ENCODE data around the gene ADD1. TPM values are rescaled to one million over a fixed set of nuclear protein-coding genes. Genes with fewer than 3 reads are reported as not detected.

The ADD1 gene
- polyA plus RNA-seq, 1 donor = 183 TPM

DNA sequence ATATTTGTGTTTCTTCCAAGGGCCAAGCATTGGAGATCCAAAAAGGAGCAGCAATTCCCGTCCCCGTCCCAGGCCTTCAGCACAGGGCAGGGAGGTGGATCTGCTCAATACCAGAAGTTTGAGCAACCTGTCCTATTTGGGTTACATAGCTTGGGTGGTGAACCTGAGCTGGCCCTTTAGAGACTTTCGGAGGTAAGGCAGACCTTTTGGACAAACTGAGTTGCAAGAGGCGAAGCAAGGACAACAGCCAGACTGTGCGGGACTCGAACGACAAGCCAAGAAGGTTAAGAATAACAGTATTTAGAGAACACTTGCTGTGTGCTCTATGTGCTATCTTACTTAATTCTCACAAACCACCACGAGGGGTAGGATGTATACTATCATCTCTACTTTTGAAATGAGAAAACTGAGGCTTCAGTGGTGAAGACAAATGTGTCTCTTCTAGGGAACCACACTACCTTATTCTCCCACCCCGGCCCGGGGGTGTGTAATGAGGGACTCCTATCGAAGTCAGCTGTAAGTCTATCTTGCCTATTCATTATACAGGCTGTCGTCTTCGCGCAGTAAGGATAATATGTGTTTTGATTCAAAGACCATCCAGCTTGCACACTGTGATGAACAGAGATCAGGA is 118.3 kb downstream of the ADD1 start:
- no CpG with 5 or more reads among the region's 14 CpGs for WGBS (ENCODE audit: insufficient coverage, low lambda C conversion rate)
- Histone ChIP-seq H3K4me3 (ENCODE audit: low read length) (peak overlapping the region; percentile 87), H3K4me1 (ENCODE audit: control insufficient read depth, insufficient read depth, low read length) (peaks cover 7% of the 10 kb centered on the region), H3K36me3 (ENCODE audit: control insufficient read depth, insufficient read depth, low read length) (peaks cover 18% of the 10 kb centered on the region), H3K9me3 (ENCODE audit: control insufficient read depth, low read depth, low read length) (no peaks in the 10 kb centered on the region), H3K27ac (ENCODE audit: low read length) (no peak overlapping the region), H3K27me3 (ENCODE audit: control insufficient read depth, insufficient read depth, low read length) (no peaks in the 10 kb centered on the region)
- DNase-seq = peak in 1 of 2 donors; percentile 18

DNA sequence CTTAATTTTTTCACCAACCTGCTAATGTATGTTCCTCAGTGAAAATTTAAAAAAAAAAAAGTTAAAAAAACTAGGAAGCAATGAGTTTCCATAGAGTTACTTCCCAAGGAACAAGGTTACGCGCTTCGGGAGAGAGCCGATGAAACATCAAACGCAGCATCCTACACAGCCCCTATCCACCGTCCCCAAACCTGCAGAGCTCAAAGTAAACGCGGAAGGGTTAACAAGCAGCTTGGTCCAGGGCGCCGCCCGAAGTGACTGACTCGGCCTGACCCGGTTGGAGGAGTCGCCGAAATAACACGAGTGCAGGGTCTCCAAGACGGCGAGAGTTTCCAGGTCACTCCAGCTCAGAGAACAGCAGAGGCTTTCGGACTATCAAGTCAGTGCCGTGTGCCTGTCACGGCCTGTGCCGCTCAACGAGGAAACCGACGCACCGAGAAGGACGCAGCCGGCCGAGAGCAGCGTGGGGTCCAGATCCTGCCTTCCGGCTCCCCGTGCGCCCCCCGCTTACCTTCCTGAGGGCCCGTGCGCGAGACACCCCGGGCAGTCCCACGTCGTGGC is 119.0 kb downstream of the ADD1 start:
- no peak for DNase-seq

DNA sequence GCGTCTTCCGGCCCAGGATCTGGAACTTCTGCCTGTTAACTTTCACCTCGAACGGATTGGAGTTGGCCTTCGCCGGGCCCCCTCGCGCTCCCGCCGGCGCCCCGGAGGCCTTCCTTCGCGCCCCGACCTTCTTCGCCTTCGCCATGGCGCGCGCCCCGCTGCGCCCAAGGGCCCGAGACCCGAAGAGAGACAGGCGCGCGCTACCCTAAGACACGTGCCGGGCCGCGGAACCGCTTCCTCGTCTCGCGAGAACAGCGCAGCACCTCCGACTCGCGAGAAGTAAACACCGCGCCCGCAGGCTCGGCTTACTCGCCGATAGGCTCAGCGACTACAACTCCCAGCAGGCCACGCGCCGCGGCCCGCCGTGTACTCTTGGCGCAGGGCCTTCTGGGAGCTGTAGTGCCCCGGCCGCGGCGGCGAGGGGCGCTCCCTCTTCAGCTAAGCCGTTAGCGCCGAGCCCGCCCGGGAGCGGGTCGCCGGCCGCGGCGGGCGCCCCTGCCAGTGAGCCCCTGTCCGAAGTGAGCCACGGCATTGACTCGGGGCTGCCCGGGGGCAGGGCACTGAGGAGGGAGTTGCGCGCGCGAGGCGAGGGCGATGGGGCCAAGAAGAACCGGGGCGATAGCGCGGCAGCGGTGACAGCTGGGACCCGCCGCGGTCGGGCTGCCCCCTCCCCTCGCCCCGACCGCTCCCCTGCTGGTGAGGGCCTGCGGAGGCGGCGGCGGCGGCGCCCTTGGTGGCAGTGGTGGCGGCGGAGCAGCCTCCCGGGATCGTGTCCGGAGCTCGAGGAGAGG is 119.7 kb downstream of the ADD1 start, which contains the start of the genes GRK4 and NOP14:
Gene GRK4, plus strand, starts transcription at position 397 of the 791 bp plus-strand sequence. CDS start 500 bp downstream, outside the sequence.
Gene NOP14, minus strand, starts transcription at position 232 of the 791 bp plus-strand sequence. Its CDS starts 87 bp downstream, at position 145.
- peaks cover 7% of the 10 kb centered on the region for H3K36me3 ChIP-seq (ENCODE audit: control insufficient read depth, insufficient read depth, low read length)
- WGBS (ENCODE audit: insufficient coverage, low lambda C conversion rate) = no CpG with 5 or more reads among the region's 105 CpGs
- H3K27me3 ChIP-seq (ENCODE audit: control insufficient read depth, insufficient read depth, low read length) = no peaks in the 10 kb centered on the region
- peaks cover 7% of the 10 kb centered on the region for H3K4me1 ChIP-seq (ENCODE audit: control insufficient read depth, insufficient read depth, low read length)
- H3K9me3 ChIP-seq (ENCODE audit: control insufficient read depth, low read depth, low read length) = no peaks in the 10 kb centered on the region
- peak; percentile 98 for DNase-seq
- peak within 1 kb of the TSS; percentile 75 for H3K27ac ChIP-seq (ENCODE audit: low read length)
- peak within 1 kb of the TSS; percentile 87 for H3K4me3 ChIP-seq (ENCODE audit: low read length)

More for the DNA sequence above, 119.0 kb downstream of the ADD1 start:
- peaks cover 11% of the 10 kb centered on the region for H3K36me3 ChIP-seq (ENCODE audit: control insufficient read depth, insufficient read depth, low read length)
- H3K4me3 ChIP-seq (ENCODE audit: low read length) = peak overlapping the region; percentile 87
- no peaks in the 10 kb centered on the region for H3K9me3 ChIP-seq (ENCODE audit: control insufficient read depth, low read depth, low read length)
- peaks cover 7% of the 10 kb centered on the region for H3K4me1 ChIP-seq (ENCODE audit: control insufficient read depth, insufficient read depth, low read length)
- WGBS (ENCODE audit: insufficient coverage, low lambda C conversion rate) = no CpG with 5 or more reads among the region's 40 CpGs
- H3K27me3 ChIP-seq (ENCODE audit: control insufficient read depth, insufficient read depth, low read length) = no peaks in the 10 kb centered on the region
- H3K27ac ChIP-seq (ENCODE audit: low read length) = peak overlapping the region; percentile 75

DNA sequence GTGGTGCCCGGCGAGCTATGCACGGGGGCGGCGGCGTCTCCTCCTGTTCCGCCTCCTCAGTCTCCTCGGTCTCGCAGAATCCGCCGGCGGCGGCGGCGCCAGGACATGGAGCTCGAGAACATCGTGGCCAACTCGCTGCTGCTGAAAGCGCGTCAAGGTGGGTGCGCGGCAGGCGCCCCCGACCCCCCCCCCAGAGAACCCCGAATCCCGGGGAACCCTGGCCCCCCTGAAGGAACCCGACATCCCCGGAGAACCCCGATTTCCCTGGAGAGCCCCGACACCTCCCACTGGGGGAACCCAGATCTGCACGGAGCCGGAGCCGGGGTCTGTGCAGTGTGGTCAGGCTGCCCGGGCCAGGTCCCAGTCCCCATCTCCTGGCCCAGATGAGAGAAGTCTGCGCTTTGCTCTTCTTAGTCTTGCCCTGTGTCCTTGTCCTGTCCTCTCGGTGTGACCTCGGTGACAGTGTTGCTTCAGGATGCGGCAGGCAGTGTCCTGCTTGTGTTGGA is 120.4 kb downstream of the ADD1 start:
- Histone ChIP-seq H3K4me1 (ENCODE audit: control insufficient read depth, insufficient read depth, low read length) (peaks cover 7% of the 10 kb centered on the region), H3K4me3 (ENCODE audit: low read length) (peak overlapping the region; percentile 66), H3K9me3 (ENCODE audit: control insufficient read depth, low read depth, low read length) (no peaks in the 10 kb centered on the region), H3K36me3 (ENCODE audit: control insufficient read depth, insufficient read depth, low read length) (peaks cover 2% of the 10 kb centered on the region), H3K27ac (ENCODE audit: low read length) (no peak overlapping the region), H3K27me3 (ENCODE audit: control insufficient read depth, insufficient read depth, low read length) (no peaks in the 10 kb centered on the region)
- peak in 1 of 2 donors; percentile 24 for DNase-seq
- WGBS (ENCODE audit: insufficient coverage, low lambda C conversion rate) = no CpG with 5 or more reads among the region's 38 CpGs

DNA sequence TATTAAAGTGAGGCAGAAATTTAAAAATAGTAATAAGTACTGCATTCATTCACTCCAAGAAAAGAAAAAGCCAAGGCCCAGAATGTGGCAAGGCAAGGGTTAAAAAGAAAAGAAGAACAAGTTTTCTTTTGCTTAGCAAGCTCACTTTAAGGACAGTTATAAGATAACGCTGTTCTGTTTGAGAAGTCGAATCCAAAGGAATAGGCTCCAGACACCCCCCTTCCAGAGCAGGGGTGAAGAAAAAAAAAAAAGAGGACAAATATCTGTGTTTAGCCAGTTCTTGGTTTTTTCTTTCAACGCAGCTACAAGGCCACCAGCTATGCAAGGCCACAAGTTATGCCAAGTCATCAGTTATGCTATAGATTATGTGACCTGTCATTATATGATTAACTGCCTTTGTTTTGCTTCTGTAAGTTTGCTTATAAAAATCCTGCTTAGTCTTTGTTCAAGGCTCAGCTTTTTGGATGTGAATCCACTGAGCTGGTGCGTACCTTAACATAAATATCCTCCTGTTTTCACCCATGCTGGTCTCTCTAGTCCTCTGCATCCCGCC is 121.1 kb downstream of the ADD1 start:
- no peak for DNase-seq
- Histone ChIP-seq H3K4me1 (ENCODE audit: control insufficient read depth, insufficient read depth, low read length) (peaks cover 7% of the 10 kb centered on the region), H3K4me3 (ENCODE audit: low read length) (no peak overlapping the region), H3K27ac (ENCODE audit: low read length) (no peak overlapping the region), H3K36me3 (ENCODE audit: control insufficient read depth, insufficient read depth, low read length) (no peaks in the 10 kb centered on the region), H3K9me3 (ENCODE audit: control insufficient read depth, low read depth, low read length) (no peaks in the 10 kb centered on the region), H3K27me3 (ENCODE audit: control insufficient read depth, insufficient read depth, low read length) (no peaks in the 10 kb centered on the region)
- no CpG with 5 or more reads among the region's 5 CpGs for WGBS (ENCODE audit: insufficient coverage, low lambda C conversion rate)

DNA sequence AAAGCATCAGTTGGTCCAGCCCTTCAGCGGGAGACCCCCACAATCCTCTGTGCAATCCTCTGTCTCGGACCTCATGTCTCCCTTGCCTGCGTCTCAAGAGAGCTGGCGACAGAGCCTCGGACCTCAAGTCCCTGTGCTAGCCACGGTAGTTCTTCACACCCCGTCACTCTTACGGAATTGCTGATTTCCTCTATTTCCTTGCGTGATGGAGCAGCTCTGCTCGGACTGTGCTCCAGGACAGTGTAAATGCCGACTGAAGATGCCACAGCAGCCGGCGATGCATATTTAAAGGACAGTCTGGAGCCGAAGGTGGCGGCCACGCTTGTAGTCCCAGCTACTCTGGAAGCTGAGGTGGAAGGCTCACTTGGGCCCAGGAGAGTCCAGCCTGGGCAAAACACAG is 121.6 kb downstream of the ADD1 start:
- Histone ChIP-seq H3K9me3 (ENCODE audit: control insufficient read depth, low read depth, low read length) (no peaks in the 10 kb centered on the region), H3K4me3 (ENCODE audit: low read length) (no peak overlapping the region), H3K36me3 (ENCODE audit: control insufficient read depth, insufficient read depth, low read length) (no peaks in the 10 kb centered on the region), H3K27me3 (ENCODE audit: control insufficient read depth, insufficient read depth, low read length) (no peaks in the 10 kb centered on the region), H3K27ac (ENCODE audit: low read length) (no peak overlapping the region), H3K4me1 (ENCODE audit: control insufficient read depth, insufficient read depth, low read length) (peaks cover 7% of the 10 kb centered on the region)
- no CpG with 5 or more reads among the region's 16 CpGs for WGBS (ENCODE audit: insufficient coverage, low lambda C conversion rate)
- no peak for DNase-seq

DNA sequence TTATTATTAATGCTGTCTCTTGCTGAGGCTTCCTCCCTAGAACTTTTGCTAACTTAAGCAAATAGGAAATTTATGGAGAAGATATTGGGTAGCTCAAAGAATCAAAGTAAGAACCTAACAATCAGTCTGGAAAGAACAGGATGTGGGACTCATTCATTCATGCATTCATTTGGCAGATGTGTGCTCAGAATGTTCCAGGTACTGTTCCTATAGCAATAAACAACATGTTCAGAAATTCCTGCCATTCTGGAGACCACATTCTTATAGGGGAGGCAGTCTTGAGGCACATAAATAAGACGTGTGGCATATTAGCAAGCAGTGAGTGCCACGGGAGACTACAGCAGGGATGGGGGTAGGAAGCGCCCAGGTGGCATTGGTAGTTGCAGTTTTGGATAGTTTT is 124.7 kb downstream of the ADD1 start:
- no peaks in the 10 kb centered on the region for H3K4me1 ChIP-seq (ENCODE audit: control insufficient read depth, insufficient read depth, low read length)
- no peaks in the 10 kb centered on the region for H3K36me3 ChIP-seq (ENCODE audit: control insufficient read depth, insufficient read depth, low read length)
- H3K4me3 ChIP-seq (ENCODE audit: low read length) = no peak overlapping the region
- H3K27ac ChIP-seq (ENCODE audit: low read length) = no peak overlapping the region
- no peaks in the 10 kb centered on the region for H3K9me3 ChIP-seq (ENCODE audit: control insufficient read depth, low read depth, low read length)
- no peak for DNase-seq
- H3K27me3 ChIP-seq (ENCODE audit: control insufficient read depth, insufficient read depth, low read length) = peaks cover under 1% of the 10 kb centered on the region
- no CpG with 5 or more reads among the region's 3 CpGs for WGBS (ENCODE audit: insufficient coverage, low lambda C conversion rate)

DNA sequence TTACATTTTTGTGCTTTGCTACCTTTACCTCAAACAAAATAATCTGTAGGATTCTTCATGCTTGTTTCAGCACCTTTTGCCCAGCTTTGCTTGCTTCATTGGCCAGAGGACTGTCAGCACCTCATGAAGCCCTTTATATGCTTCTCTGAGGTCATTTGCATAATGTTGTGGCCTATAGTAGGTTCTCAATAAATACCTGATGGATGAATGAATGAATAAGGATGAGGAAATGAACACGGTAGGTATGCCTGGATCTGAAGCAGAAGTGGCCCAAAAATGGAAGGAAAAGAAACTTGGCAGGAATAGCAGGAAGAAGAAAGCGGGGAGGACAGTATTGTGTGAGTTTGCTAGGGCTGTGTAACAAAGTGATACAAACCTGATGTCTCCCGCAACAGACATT is 127.6 kb downstream of the ADD1 start:
- no peak for DNase-seq
- no peaks in the 10 kb centered on the region for H3K36me3 ChIP-seq (ENCODE audit: control insufficient read depth, insufficient read depth, low read length)
- 94% methylated on average over 2 of the region's 3 CpGs for WGBS (ENCODE audit: insufficient coverage, low lambda C conversion rate)

DNA sequence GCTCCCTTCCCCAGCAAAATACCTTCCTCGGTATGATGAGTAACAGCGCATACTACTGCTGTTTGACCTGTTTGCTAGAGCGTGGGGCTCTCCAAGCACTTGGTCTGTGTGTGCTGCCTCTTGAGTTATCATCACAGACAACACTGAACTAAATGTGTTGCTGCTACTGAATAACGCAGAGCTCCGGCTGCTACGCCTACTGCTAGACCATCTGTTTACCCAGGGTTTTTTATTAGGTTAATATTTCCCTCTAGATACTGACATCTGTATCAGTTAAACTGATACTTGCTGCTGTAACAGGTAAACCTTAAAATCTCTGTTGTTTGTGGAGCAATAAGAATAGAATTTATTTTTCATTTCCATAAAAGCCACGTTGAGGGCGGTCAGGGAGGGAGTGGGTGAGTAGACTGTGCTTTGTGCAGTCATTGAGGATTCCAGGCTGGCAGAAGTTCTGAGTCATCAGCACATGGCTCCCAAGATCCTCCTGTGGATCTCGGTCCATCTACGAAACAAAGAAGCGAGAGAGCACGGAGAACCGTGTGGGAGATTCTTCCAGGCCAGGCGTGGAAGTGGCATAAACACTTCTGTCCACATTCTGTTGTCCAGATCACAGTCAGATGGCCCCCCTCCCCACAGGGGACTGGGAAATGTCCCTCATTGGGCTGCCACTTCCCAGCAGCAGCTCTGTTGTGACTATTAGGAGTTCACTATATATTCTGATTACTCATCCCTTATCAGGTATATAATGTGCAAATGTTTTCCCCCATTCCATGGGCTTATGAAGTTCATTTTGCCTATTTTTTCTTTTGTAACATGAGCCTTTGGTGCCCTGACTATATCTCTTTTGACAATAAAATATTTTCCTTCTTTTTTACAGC is 133.8 kb downstream of the ADD1 start:
- no peak for DNase-seq
- Histone ChIP-seq H3K9me3 (ENCODE audit: control insufficient read depth, low read depth, low read length) (peaks cover 16% of the 10 kb centered on the region), H3K4me1 (ENCODE audit: control insufficient read depth, insufficient read depth, low read length) (no peaks in the 10 kb centered on the region), H3K27me3 (ENCODE audit: control insufficient read depth, insufficient read depth, low read length) (peaks cover 4% of the 10 kb centered on the region), H3K4me3 (ENCODE audit: low read length) (no peak overlapping the region), H3K36me3 (ENCODE audit: control insufficient read depth, insufficient read depth, low read length) (no peaks in the 10 kb centered on the region), H3K27ac (ENCODE audit: low read length) (no peak overlapping the region)
- WGBS (ENCODE audit: insufficient coverage, low lambda C conversion rate) = no CpG with 5 or more reads among the region's 14 CpGs

More for the DNA sequence above, 127.6 kb downstream of the ADD1 start:
- Histone ChIP-seq H3K4me3 (ENCODE audit: low read length) (no peak overlapping the region), H3K4me1 (ENCODE audit: control insufficient read depth, insufficient read depth, low read length) (no peaks in the 10 kb centered on the region), H3K9me3 (ENCODE audit: control insufficient read depth, low read depth, low read length) (no peaks in the 10 kb centered on the region), H3K27me3 (ENCODE audit: control insufficient read depth, insufficient read depth, low read length) (peaks cover 4% of the 10 kb centered on the region), H3K27ac (ENCODE audit: low read length) (no peak overlapping the region)

All from large intestine (tissue), 3 donors.